IMR-90 (cell line): ENCODE results near the gene BRF1. TPM values are rescaled to one million over a fixed set of nuclear protein-coding genes. Genes with fewer than 3 reads are reported as not detected.

Experiments
- ATAC-seq: fragments of 200-7000 bp; cut with Tn5 transposase; 2 replicates; pipeline ENCODE4 v1.9.1; 2020; ENCODE audit warnings: low read depth, mild to moderate bottlenecking, moderate library complexity
- BruUV-seq: library from RNA; stranded (reverse); fragments of 400-500 nt; replicated peaks from 2 replicates; lab custom pipeline; 2021; lab: Mats Ljungman, UMichigan
- CTCF ChIA-PET: fragments of 300-600 bp; formaldehyde crosslinking; extraction: SDS; loops from one replicate; lab custom pipeline; 2021; ENCODE audit warnings: antibody characterized with exemption; lab: Yijun Ruan, JAX
- POLR2A ChIA-PET: fragments of 300-600 bp; sonication (Branson Sonifier 250); formaldehyde crosslinking; loops from one replicate; lab custom pipeline; 2022; ENCODE audit warnings: antibody characterized with exemption; ENCODE audit not compliant: unreplicated experiment; lab: Charles Lee
- DNase-seq: peaks from one replicate; pipeline ENCODE4 v3.0.0; 2013
- H2AFZ ChIP-seq: replicated peaks from 2 replicates; pipeline ENCODE3; 2013; ENCODE audit warnings: low read length, mild to moderate bottlenecking; ENCODE audit not compliant: poor library complexity
- H2AK5ac ChIP-seq: 2 replicates; pipeline ENCODE4 v1.6.1; 2013; ENCODE audit warnings: low read depth, low read length, inconsistent platforms
- H2AK9ac ChIP-seq: replicated peaks from 2 replicates; pipeline ENCODE3; 2013; ENCODE audit warnings: mild to moderate bottlenecking, low read depth, low read length, moderate library complexity; ENCODE audit not compliant: poor library complexity
- H2BK120ac ChIP-seq: 2 replicates; pipeline ENCODE4 v1.6.1; 2013; ENCODE audit warnings: low read depth, low read length, inconsistent platforms
- H2BK15ac ChIP-seq: 3 replicates; pipeline ENCODE4 v1.6.1; 2013; ENCODE audit warnings: low read depth, low read length, inconsistent platforms
- H2BK20ac ChIP-seq: 2 replicates; pipeline ENCODE4 v1.6.1; 2013; ENCODE audit warnings: low read depth, mild to moderate bottlenecking, inconsistent platforms, low read length, moderate library complexity
- H2BK5ac ChIP-seq: 2 replicates; pipeline ENCODE4 v1.6.1; 2013; ENCODE audit warnings: mild to moderate bottlenecking, low read depth, low read length, inconsistent platforms; ENCODE audit not compliant: poor library complexity, severe bottlenecking
- H3K14ac ChIP-seq: replicated peaks from 2 replicates; pipeline ENCODE4 v1.6.1; 2013; ENCODE audit warnings: low read depth, low read length, inconsistent platforms
- H3K18ac ChIP-seq: 2 replicates; pipeline ENCODE4 v1.6.1; 2013; ENCODE audit warnings: low read depth, low read length, control low read depth
- H3K23ac ChIP-seq: 2 replicates; pipeline ENCODE4 v1.6.1; 2013; ENCODE audit warnings: low read depth, low read length, inconsistent platforms
- H3K27ac ChIP-seq: 2 replicates; pipeline ENCODE4 v1.5.1; 2013; ENCODE audit warnings: mild to moderate bottlenecking, control low read depth, low read length; ENCODE audit not compliant: insufficient read depth
- H3K27me3 ChIP-seq: 2 replicates; pipeline ENCODE4 v1.6.1; 2013; ENCODE audit warnings: low read length; ENCODE audit not compliant: control insufficient read depth, insufficient read depth
- H3K36me3 ChIP-seq: 2 replicates; pipeline ENCODE4 v1.6.1; 2013; ENCODE audit warnings: low read length, mixed read lengths; ENCODE audit not compliant: control insufficient read depth, insufficient read depth
- H3K4ac ChIP-seq: 2 replicates; pipeline ENCODE4 v1.6.1; 2013; ENCODE audit warnings: low read depth, low read length, inconsistent platforms
- H3K4me1 ChIP-seq: 2 replicates; pipeline ENCODE4 v1.6.1; 2013; ENCODE audit warnings: low read length, mixed read lengths; ENCODE audit not compliant: control insufficient read depth, insufficient read depth
- H3K4me2 ChIP-seq: 2 replicates; pipeline ENCODE4 v1.6.1; 2013; ENCODE audit warnings: low read depth, mild to moderate bottlenecking, control low read depth, low read length, moderate library complexity
- H3K4me3 ChIP-seq: 2 replicates; pipeline ENCODE4 v1.5.1; 2013; ENCODE audit warnings: low read depth, mild to moderate bottlenecking, control low read depth, low read length, moderate library complexity; ENCODE audit not compliant: insufficient read depth
- H3K56ac ChIP-seq: 2 replicates; pipeline ENCODE4 v1.6.1; 2013; ENCODE audit warnings: low read length, inconsistent platforms; ENCODE audit not compliant: insufficient read depth; ENCODE audit errors: extremely low read depth
- H3K79me1 ChIP-seq, 2 experiments: 2 replicates each; pipeline ENCODE4 v1.6.1; 2013; ENCODE audit warnings: low read length in 2 of 2, inconsistent platforms in 1 of 2, low read depth in 1 of 2
- H3K9ac ChIP-seq: 2 replicates; pipeline ENCODE4 v1.6.1; 2013; ENCODE audit warnings: low read depth, low read length, control low read depth
- H3K9me1 ChIP-seq: 2 replicates; pipeline ENCODE4 v1.6.1; 2013; ENCODE audit warnings: low read length, inconsistent platforms; ENCODE audit not compliant: insufficient read depth
- H3K9me3 ChIP-seq: 2 replicates; pipeline ENCODE4 v1.6.1; 2013; ENCODE audit warnings: low read length; ENCODE audit not compliant: control insufficient read depth, insufficient read depth
- H4K20me1 ChIP-seq: 2 replicates; pipeline ENCODE4 v1.6.1; 2013; ENCODE audit warnings: low read length, inconsistent platforms; ENCODE audit not compliant: insufficient read depth
- H4K5ac ChIP-seq: 2 replicates; pipeline ENCODE4 v1.6.1; 2013; ENCODE audit warnings: mild to moderate bottlenecking, low read depth, low read length, control low read depth
- H4K8ac ChIP-seq, 2 experiments: 2 replicates each; pipeline ENCODE4 v1.6.1; 2013; ENCODE audit warnings: low read depth in 2 of 2, low read length in 2 of 2, control low read depth in 1 of 2, inconsistent platforms in 1 of 2
- H4K91ac ChIP-seq: 2 replicates; pipeline ENCODE4 v1.6.1; 2013; ENCODE audit warnings: low read depth, low read length, inconsistent platforms; ENCODE audit not compliant: insufficient read depth
- CEBPB ChIP-seq: IDR thresholded peaks from 2 replicates; pipeline ENCODE4 v1.6.1; 2012; ENCODE audit warnings: low read depth, low read length, improper control_type of control experiment
- CHD1 ChIP-seq: IDR thresholded peaks from 2 replicates; pipeline ENCODE4 v1.6.1; 2012; ENCODE audit warnings: low read depth, low read length, improper control_type of control experiment
- CTCF ChIP-seq: conservative IDR thresholded peaks from 2 replicates; pipeline ENCODE4 v1.5.1; 2012; ENCODE audit warnings: mild to moderate bottlenecking, low read depth, low read length, improper control_type of control experiment
- FOS ChIP-seq: fragments of 150-350 bp; IDR thresholded peaks from 2 replicates; pipeline ENCODE4 v1.6.1; 2016; ENCODE audit warnings: low read depth, low read length
- MAFK ChIP-seq: IDR thresholded peaks from 2 replicates; pipeline ENCODE4 v1.6.1; 2012; ENCODE audit warnings: low read depth, low read length, improper control_type of control experiment
- MXI1 ChIP-seq: IDR thresholded peaks from 2 replicates; pipeline ENCODE4 v1.6.1; 2012; ENCODE audit warnings: low read depth, mild to moderate bottlenecking, low read length, moderate library complexity, borderline replicate concordance
- NFE2L2 ChIP-seq: fragments of 150-350 bp; IDR thresholded peaks from 2 replicates; pipeline ENCODE4 v1.6.1; 2016; ENCODE audit warnings: low read depth, mild to moderate bottlenecking, low read length
- POLR2A ChIP-seq: IDR thresholded peaks from 2 replicates; pipeline ENCODE4 v1.6.1; 2012; ENCODE audit warnings: mild to moderate bottlenecking, low read depth, low read length
- RAD21 ChIP-seq: IDR thresholded peaks from 2 replicates; pipeline ENCODE4 v1.6.1; 2012; ENCODE audit warnings: low read length, improper control_type of control experiment
- RCOR1 ChIP-seq: IDR thresholded peaks from 2 replicates; pipeline ENCODE4 v1.6.1; 2012; ENCODE audit warnings: mild to moderate bottlenecking, low read length, improper control_type of control experiment; ENCODE audit not compliant: insufficient replicate concordance
- SMC3 ChIP-seq: fragments of 150-350 bp; IDR thresholded peaks from 2 replicates; pipeline ENCODE4 v1.6.1; 2016; ENCODE audit warnings: low read depth, mild to moderate bottlenecking, antibody characterized with exemption, low read length, moderate library complexity
- USF2 ChIP-seq: fragments of 150-350 bp; IDR thresholded peaks from 2 replicates; pipeline ENCODE4 v1.6.1; 2017; ENCODE audit warnings: mild to moderate bottlenecking, antibody characterized with exemption, low read length, low read depth
- WGBS, 2 experiments: methylation state at CpG; one replicate each; pipeline versions ENCODE4 v1.1.5 to v1.1.7; 2013; ENCODE audit warnings: missing lambda C conversion rate in 2 of 2; ENCODE audit not compliant: insufficient read length in 1 of 2; ENCODE audit errors: extremely low coverage in 2 of 2; 5-methylcytosine and 5-hydroxymethylcytosine counted together
- dilution Hi-C: fragments of 300-500 bp; cut with HindIII; formaldehyde crosslinking; loops from one replicate; pipeline ENCODE4 v1.14.3; 2018; ENCODE audit warnings: low sequenced_read_pairs; ENCODE audit not compliant: unreplicated experiment
- in situ Hi-C: fragments of 300-500 bp; cut with MboI; formaldehyde crosslinking; loops from 3 replicates; pipeline ENCODE4 v1.14.3; 2019; ENCODE audit warnings: low sequenced_read_pairs, inconsistent platforms, mixed read lengths
- intact Hi-C: fragments of 100-400 bp; cut with micrococcal nuclease; formaldehyde crosslinking; loops from 2 replicates; pipeline ENCODE4 v1.10.0; 2022
- polyA plus RNA-seq, 3 experiments: library from polyadenylated mRNA; depleted of rRNA; stranded (reverse); fragments of >200 nt; gene quantifications; 2 replicates each; pipeline ENCODE4 v1.2.3, GENCODE V29; 2012; ENCODE audit warnings: low replicate concordance in 1 of 3
- total RNA-seq: library from RNA; depleted of rRNA; stranded (reverse); fragments of >200 nt; gene quantifications from 2 replicates; pipeline ENCODE4 v1.2.3, GENCODE V29; 2012

BRF1 gene
- total and polyA plus RNA-seq, 2 of the 4 experiments (the other 2 are of a cell fraction) = 12.4 to 16.7 TPM

GRCh38 chr14:105260959-105261358 is 39.8 kb downstream of the BRF1 start:
- Histone ChIP-seq H3K27ac (no peak overlapping the region), H4K91ac (no peak overlapping the region), H3K4me3 (no peak overlapping the region), H3K9me1 (0 out of 2 replicates have a peak, but pooled peaks cover 4% of the 10 kb centered on the region), H2AK9ac (no peak overlapping the region), H4K8ac (no peak overlapping the region), H4K5ac (no peak overlapping the region), H3K4me2 (no peak overlapping the region), H4K20me1 (no peaks in the 10 kb centered on the region; the same call in 1 of the 2 replicates), H3K4me1 (peaks cover 2% of the 10 kb centered on the region; the same call in 1 of the 2 replicates), H3K56ac (no peak overlapping the region), H3K4ac (no peak overlapping the region), H2BK20ac (no peak overlapping the region), H3K36me3 (peaks cover 18% of the 10 kb centered on the region), H2BK5ac (no peak overlapping the region), H2AFZ (no peak overlapping the region), H2BK15ac (no peak overlapping the region), H2BK120ac (no peak overlapping the region), H3K23ac (no peak overlapping the region), H2AK5ac (no peak overlapping the region), H3K18ac (no peak overlapping the region), H3K27me3 (no peaks in the 10 kb centered on the region), H3K79me1 (peaks cover 8 to 17% of the 10 kb centered on the region in 2 experiments; a peak in 2 of 4 replicates), H3K9ac (no peak overlapping the region), H3K9me3 (no peaks in the 10 kb centered on the region), H3K14ac (no peak overlapping the region)
- in situ Hi-C loops = no loop called here
- ATAC-seq = no peak
- BruUV-seq = no TSS peak
- POLR2A ChIA-PET = no interaction called here
- TF ChIP-seq MXI1 (no peak), CEBPB (no peak), POLR2A (no peak), MAFK (no peak), RCOR1 (no peak), CTCF (no peak), RAD21 (no peak), NFE2L2 (no peak), USF2 (no peak), FOS (no peak), SMC3 (no peak), CHD1 (no peak)
- CTCF ChIA-PET = interaction anchor here (1.3 kb wide), 1 partner anchor 38 kb away, joined by 3 read pairs; no protein-coding TSS in a partner anchor
- intact Hi-C loops = no loop called here
- dilution Hi-C loops = no loop called here
- DNase-seq = no peak
- WGBS, 2 experiments = 83% methylated on average over 9 of the region's 12 CpGs; no CpG with 5 or more reads in 1 of the 2 experiments
